Activated CD4-positive, alpha-beta T cell treated with anti-CD3 and anti-CD28 coated beads, Interleukin-2, amount 50 U/mL, for 4 hours (primary cell): ENCODE results near the gene DMRT1.
"Not testable (repeated sequence)": the region's sequence is repeated elsewhere in the genome, so short reads cannot be mapped to it uniquely, and the experiment has no call there.

ENCODE experiments used
- DNase-seq, 2 experiments: peaks; one replicate each; pipeline ENCODE4 v3.0.0-alpha.2; 2020

DMRT1 gene

GRCh38 chr9:973295-973834, 131.9 kb downstream of the DMRT1 start:
- no peak for DNase-seq

- DNase-seq: no peak
These were observed 132.8 kb downstream of the DMRT1 start for GRCh38 chr9:974031-974995.

- no peak for DNase-seq
These were observed 133.7 kb downstream of the DMRT1 start for GRCh38 chr9:974996-975739.

GRCh38 chr9:975740-976257, 134.3 kb downstream of the DMRT1 start:
- no peak for DNase-seq

GRCh38 chr9:976258-976942, 134.9 kb downstream of the DMRT1 start, which contains the start of gene DMRT3:
TSS of gene DMRT3 (plus strand) at chr9:976655. CDS start at chr9:977002, 347 bp downstream.
- DNase-seq: no peak

GRCh38 chr9:976943-977837, 135.7 kb downstream of the DMRT1 start:
- DNase-seq: no peak

- no peak for DNase-seq
These were observed 136.6 kb downstream of the DMRT1 start for GRCh38 chr9:977838-978830.

- no peak for DNase-seq
These were observed 138.5 kb downstream of the DMRT1 start for GRCh38 chr9:979983-980382.

- DNase-seq: no peak
These were observed 139.1 kb downstream of the DMRT1 start for GRCh38 chr9:980640-981039.

- no peak for DNase-seq
These were observed 140.0 kb downstream of the DMRT1 start for GRCh38 chr9:981491-981898.

- no peak for DNase-seq
These were observed 141.1 kb downstream of the DMRT1 start for GRCh38 chr9:982394-983230.

- no peak for DNase-seq
These were observed 152.5 kb downstream of the DMRT1 start for GRCh38 chr9:994005-994404.

GRCh38 chr9:995192-995591, 153.7 kb downstream of the DMRT1 start:
- no peak for DNase-seq

GRCh38 chr9:995781-996180, 154.3 kb downstream of the DMRT1 start:
- no peak for DNase-seq

- DNase-seq: not testable (repeated sequence)
These were observed 157.0 kb downstream of the DMRT1 start for GRCh38 chr9:998299-999110.

- no peak for DNase-seq
These were observed 160.3 kb downstream of the DMRT1 start for GRCh38 chr9:1001838-1002237.

- no peak for DNase-seq
These were observed 161.2 kb downstream of the DMRT1 start for GRCh38 chr9:1002678-1003077.

- no peak for DNase-seq
These were observed 163.7 kb downstream of the DMRT1 start for GRCh38 chr9:1005043-1005667.
